Measurements from ENCODE around the gene LMF1. TPM values are rescaled to one million over a fixed set of nuclear protein-coding genes. Genes with fewer than 3 reads are reported as not detected.

Gene LMF1
- total RNA-seq, 1 donor from 2014 or later = 16.0 TPM

DNA sequence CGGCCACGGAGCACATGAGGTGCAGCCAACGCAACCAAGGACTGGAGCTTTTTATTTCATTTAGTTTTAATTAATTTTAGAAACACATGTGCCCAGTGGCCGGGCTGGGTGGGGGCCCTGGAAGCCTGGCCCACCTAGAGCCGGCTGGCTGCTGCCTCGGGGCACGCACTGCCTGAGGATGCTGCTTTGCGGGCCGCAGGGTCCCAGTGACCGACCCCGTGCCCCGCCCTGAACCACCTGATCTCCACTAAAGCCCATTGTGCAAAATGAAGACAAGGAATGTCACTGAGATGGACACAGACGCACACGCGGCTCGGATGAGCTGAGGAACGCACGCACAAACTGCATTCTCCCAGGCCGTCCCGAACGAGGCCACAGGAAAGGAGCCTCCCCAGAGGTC, 39.6 kb downstream of the LMF1 start:
- no peak for DNase-seq (ENCODE audit: low read depth, low spot score)
- Mint-ChIP-seq H3K4me1 (peaks cover 4% of the 10 kb centered on the region), H3K27ac (ENCODE audit: unreplicated experiment) (no peak overlapping the region)

DNA sequence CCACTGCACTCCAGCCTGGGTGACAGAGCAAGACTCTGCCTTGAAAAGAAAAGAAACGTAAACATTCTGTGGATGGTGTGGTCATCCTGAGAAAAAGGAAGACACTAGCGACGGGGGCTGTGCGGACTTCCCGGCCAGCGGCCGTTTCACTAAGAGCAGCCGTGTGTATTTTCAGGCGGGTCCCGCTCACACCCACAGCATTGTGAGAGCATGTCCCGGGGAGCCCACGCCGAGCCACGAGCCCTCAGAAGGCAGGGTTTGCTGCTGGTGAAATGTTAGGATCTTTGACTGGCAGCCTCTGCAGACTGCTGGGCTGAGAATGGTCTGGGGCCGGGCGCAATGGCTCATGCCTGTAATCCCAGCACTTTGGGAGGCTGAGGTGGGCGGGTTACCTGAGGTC, 40.3 kb downstream of the LMF1 start:
- no peak for DNase-seq (ENCODE audit: low read depth, low spot score)
- H3K36me3 Mint-ChIP-seq (ENCODE audit: low read depth) = peaks cover 11% of the 10 kb centered on the region
- H3K4me1 Mint-ChIP-seq = peaks cover 4% of the 10 kb centered on the region
- peaks cover 7% of the 10 kb centered on the region for H3K9me3 Mint-ChIP-seq
- no peaks in the 10 kb centered on the region for H3K27me3 Mint-ChIP-seq (ENCODE audit: low read depth)
- TF ChIP-seq CTCF (conservative IDR thresholded peaks at IDR 0.05) = no peak
- H3K27ac Mint-ChIP-seq (ENCODE audit: unreplicated experiment) = peak overlapping the region; percentile 58
- H3K4me3 Mint-ChIP-seq = no peak overlapping the region

More for the DNA sequence above, 39.6 kb downstream of the LMF1 start:
- H3K4me3 Mint-ChIP-seq = no peak overlapping the region
- H3K36me3 Mint-ChIP-seq (ENCODE audit: low read depth) = peaks cover 5% of the 10 kb centered on the region
- H3K27me3 Mint-ChIP-seq (ENCODE audit: low read depth) = no peaks in the 10 kb centered on the region
- no peak for TF ChIP-seq CTCF (conservative IDR thresholded peaks at IDR 0.05)
- H3K9me3 Mint-ChIP-seq = peaks cover 2% of the 10 kb centered on the region

DNA sequence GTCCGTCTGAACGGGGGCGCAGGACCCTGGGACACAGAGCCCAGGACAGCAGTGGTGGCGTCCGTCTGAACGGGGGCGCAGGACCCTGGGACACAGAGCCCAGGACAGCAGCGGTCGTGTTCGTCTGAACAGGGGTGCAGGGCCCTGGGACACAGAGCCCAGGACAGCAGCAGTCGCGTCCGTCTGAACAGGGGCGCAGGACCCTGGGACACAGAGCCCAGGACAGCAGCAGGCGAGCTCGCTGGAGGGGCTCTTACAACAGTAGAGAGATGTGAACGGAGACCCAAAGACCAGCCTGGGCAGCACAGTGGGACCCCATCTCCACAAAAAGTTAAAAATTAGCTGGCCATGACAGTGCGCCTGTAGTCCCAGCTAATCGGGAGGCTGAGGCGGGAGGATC, 40.7 kb downstream of the LMF1 start:
- H3K4me1 Mint-ChIP-seq = peaks cover 4% of the 10 kb centered on the region
- H3K27me3 Mint-ChIP-seq (ENCODE audit: low read depth) = no peaks in the 10 kb centered on the region
- H3K9me3 Mint-ChIP-seq = peaks cover 7% of the 10 kb centered on the region
- peaks cover 11% of the 10 kb centered on the region for H3K36me3 Mint-ChIP-seq (ENCODE audit: low read depth)
- H3K4me3 Mint-ChIP-seq = no peak overlapping the region
- H3K27ac Mint-ChIP-seq (ENCODE audit: unreplicated experiment) = peak overlapping the region; percentile 58
- no peak for DNase-seq (ENCODE audit: low read depth, low spot score)
- no peak for TF ChIP-seq CTCF (conservative IDR thresholded peaks at IDR 0.05)

DNA sequence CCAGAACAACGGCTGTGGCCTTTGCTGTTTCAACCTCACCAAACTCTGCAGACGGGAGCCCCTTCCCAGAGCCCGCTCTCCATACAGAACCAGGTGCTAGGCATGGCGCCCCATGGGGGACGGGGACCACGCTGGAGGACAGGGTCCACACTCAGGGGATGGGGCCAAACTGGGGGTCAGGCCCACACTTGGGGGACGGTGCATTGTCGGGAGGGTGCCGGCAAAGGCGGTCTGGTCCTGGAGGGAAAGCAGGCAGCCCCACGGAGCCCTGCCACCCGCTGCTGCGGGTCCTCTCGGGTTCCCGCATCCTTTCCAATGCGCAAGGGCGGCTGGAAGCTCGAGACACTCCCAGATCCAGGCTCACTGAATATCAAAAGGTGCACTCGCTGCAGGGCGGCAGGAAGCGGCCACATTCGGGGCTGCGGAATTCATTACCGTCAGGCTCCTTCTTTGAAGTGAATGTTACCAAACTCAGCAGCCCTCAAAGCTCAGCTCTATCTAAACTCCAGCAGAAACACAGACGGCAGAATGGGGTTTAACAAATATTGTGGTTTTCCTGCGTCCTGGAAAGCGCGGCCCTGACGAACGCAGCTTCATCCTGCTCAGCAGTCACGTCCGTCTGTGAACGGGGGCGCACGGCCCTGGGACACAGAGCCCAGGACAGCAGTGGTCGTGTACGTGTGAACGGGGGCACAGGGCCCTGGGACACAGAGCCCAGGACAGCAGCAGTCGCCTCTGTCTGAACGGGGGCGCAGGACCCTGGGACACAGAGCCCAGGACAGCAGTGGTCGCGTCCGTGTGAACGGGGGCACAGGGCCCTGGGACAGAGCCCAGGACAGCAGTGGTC, 41.3 kb downstream of the LMF1 start:
- H3K9me3 Mint-ChIP-seq = peaks cover 7% of the 10 kb centered on the region
- TF ChIP-seq CTCF (conservative IDR thresholded peaks at IDR 0.05) = no peak
- H3K36me3 Mint-ChIP-seq (ENCODE audit: low read depth) = peaks cover 11% of the 10 kb centered on the region
- H3K4me3 Mint-ChIP-seq = no peak overlapping the region
- peak overlapping the region; percentile 62 for H3K27ac Mint-ChIP-seq (ENCODE audit: unreplicated experiment)
- DNase-seq (ENCODE audit: low read depth, low spot score) = no peak
- peaks cover 4% of the 10 kb centered on the region for H3K4me1 Mint-ChIP-seq
- no peaks in the 10 kb centered on the region for H3K27me3 Mint-ChIP-seq (ENCODE audit: low read depth)

DNA sequence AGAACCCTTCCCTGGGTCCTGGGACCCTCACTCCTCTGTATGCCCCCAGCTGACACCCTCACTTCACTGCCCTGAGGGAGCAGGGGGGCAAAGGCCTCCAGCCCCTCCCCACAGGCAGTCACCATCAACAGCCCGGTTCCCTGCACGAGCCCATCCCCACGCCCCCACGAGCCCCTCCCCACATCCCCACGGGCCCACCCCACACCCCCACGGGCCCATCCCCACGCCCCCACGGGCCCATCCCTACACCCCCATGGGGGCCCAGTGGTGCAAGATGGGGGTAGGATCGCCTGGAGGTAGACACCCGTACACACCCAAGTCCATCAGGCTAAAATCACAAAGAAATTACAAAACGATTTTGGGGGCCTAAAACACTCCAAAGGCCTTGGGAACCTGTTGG, 42.3 kb downstream of the LMF1 start:
- no peak for TF ChIP-seq CTCF (conservative IDR thresholded peaks at IDR 0.05)
- no peak overlapping the region for H3K27ac Mint-ChIP-seq (ENCODE audit: unreplicated experiment)
- peaks cover 16% of the 10 kb centered on the region for H3K36me3 Mint-ChIP-seq (ENCODE audit: low read depth)
- H3K27me3 Mint-ChIP-seq (ENCODE audit: low read depth) = no peaks in the 10 kb centered on the region
- H3K4me3 Mint-ChIP-seq = no peak overlapping the region
- no peak for DNase-seq (ENCODE audit: low read depth, low spot score)
- peaks cover 4% of the 10 kb centered on the region for H3K4me1 Mint-ChIP-seq
- peaks cover 7% of the 10 kb centered on the region for H3K9me3 Mint-ChIP-seq
